Stomach (tissue), 9 donors: ENCODE measurements around the gene SND1. TPM values are rescaled to one million over a fixed set of nuclear protein-coding genes. Genes with fewer than 3 reads are reported as not detected.

ENCODE experiments used
- DNase-seq, 2 donors: peaks; one replicate each; pipeline versions ENCODE4 v3.0.0 to v3.0.0-alpha.2; 2013 to 2019
- H3K27ac ChIP-seq, 5 donors: fragments of 200-600 bp in 4 of 5; sonication (generic) in 4 of 5; one replicate each; pipeline ENCODE4 v1.5.1; 2013 to 2019; ENCODE audit warnings: mild to moderate bottlenecking in 1 of 5, moderate library complexity in 1 of 5
- H3K27me3 ChIP-seq, 3 donors: fragments of 200-600 bp; sonication (generic); one replicate each; pipeline ENCODE4 v1.5.1; 2017 to 2019; ENCODE audit warnings: mixed run types in 1 of 3
- H3K36me3 ChIP-seq, 4 donors: fragments of 200-600 bp; sonication (generic); 1 replicate in 3 of 4; 2 replicates in 1 of 4; pipeline ENCODE4 v1.5.1; 2016 to 2019
- H3K4me1 ChIP-seq, 4 donors: fragments of 200-600 bp; sonication (generic); one replicate each; pipeline ENCODE4 v1.5.1; 2016 to 2019
- H3K4me3 ChIP-seq, 4 donors: fragments of 200-600 bp; sonication (generic) in 3 of 4; one replicate each; pipeline ENCODE4 v1.5.1; 2016 to 2019; ENCODE audit warnings: mild to moderate bottlenecking in 1 of 4
- H3K9me3 ChIP-seq, 4 donors: fragments of 200-600 bp; sonication (generic); one replicate each; pipeline ENCODE4 v1.5.1; 2016 to 2019
- EP300 ChIP-seq: sonication (generic); formaldehyde crosslinking; IDR thresholded peaks from one replicate; pipeline ENCODE4 v1.6.1; 2017; ENCODE audit warnings: antibody characterized with exemption
- POLR2A ChIP-seq, 4 donors: fragments of 450-650 bp; IDR thresholded peaks; one replicate each; pipeline ENCODE4 v1.6.1; 2016; ENCODE audit warnings: antibody characterized with exemption in 4 of 4, control low read depth in 2 of 4, mild to moderate bottlenecking in 1 of 4, moderate library complexity in 1 of 4
- POLR2AphosphoS5 ChIP-seq, 3 donors: sonication (generic); formaldehyde crosslinking; IDR thresholded peaks; one replicate each; pipeline ENCODE4 v1.6.1; 2016; ENCODE audit warnings: antibody characterized with exemption in 3 of 3
- WGBS, 5 donors: extraction: QIAGEN DNeasy Blood & Tissue Kit in 3 of 5; methylation state at CpG; one replicate each; pipeline versions ENCODE4 v1.1.5 to v1.1.7; 2013 to 2018; 5-methylcytosine and 5-hydroxymethylcytosine counted together
- intact Hi-C: fragments of 100-400 bp; cut with DNase I; formaldehyde crosslinking; loops from one replicate; pipeline ENCODE4 v1.15.1; 2023; ENCODE audit warnings: low total_unique reads
- polyA plus RNA-seq, 3 donors: library from polyadenylated mRNA; stranded (reverse); fragments of 200-250 nt; gene quantifications; one replicate each; pipeline ENCODE4 v1.2.3, GENCODE V29; 2013
- total RNA-seq, 5 donors: library from RNA; depleted of rRNA; stranded (reverse); fragments of >200 nt; gene quantifications; one replicate each; pipeline versions ENCODE4 v1.1.0 to v1.2.3, GENCODE V29; 2014 to 2016
- TF ChIP-seq, protein P1 (sequence below), 7 experiments: fragments of 450-650 bp in 4 of 7; fragments of 200-600 bp in 3 of 7; sonication (generic) in 3 of 7; IDR thresholded peaks; one replicate each; pipeline ENCODE4 v1.5.1; 2016 to 2019; ENCODE audit warnings: antibody characterized with exemption in 7 of 7, control low read depth in 2 of 7, mild to moderate bottlenecking in 1 of 7
- donor health status: healthy with polysubstance abuse.
- donor health status: Bipolar disorder and iron deficiency.
- donor health status: healthy.

The SND1 gene
- total and polyA plus RNA-seq, 8 donors = 63.3 to 799 (median 126) TPM

DNA sequence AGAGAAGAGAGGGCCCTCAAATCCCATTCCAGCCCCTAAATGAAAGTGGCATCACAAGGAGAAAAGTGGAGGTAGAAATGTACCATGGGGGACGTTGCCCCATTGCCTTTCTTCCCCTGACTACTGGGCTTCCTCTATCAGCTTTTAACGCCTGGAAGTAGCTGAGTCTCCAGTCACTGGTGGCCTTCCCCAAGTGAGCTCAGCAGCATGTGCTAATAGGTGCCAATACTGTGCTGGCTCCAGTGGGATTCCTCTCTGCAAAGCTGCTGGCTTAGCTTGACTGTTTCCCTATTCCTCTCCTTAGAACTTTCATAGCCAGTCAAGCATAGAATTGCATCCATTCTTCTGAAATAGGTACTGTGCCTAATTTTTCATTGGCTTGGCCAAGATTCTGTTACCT, 346.7 kb downstream of the SND1 start:
- Histone ChIP-seq H3K27me3 (no peaks in the 10 kb centered on the region), H3K9me3 (no peaks in the 10 kb centered on the region), H3K4me1 (peaks cover 0 to 61% (median 26%) of the 10 kb centered on the region in 4 donors), H3K36me3 (peaks cover 0 to 11% (median 3%) of the 10 kb centered on the region in 4 donors), H3K27ac (no peak overlapping the region), H3K4me3 (no peak overlapping the region)
- no peak for TF ChIP-seq POLR2AphosphoS5 (IDR thresholded peaks at IDR 0.05)
- no peak for TF ChIP-seq POLR2A (IDR thresholded peaks at IDR 0.05)
- TF ChIP-seq, protein P1, sequence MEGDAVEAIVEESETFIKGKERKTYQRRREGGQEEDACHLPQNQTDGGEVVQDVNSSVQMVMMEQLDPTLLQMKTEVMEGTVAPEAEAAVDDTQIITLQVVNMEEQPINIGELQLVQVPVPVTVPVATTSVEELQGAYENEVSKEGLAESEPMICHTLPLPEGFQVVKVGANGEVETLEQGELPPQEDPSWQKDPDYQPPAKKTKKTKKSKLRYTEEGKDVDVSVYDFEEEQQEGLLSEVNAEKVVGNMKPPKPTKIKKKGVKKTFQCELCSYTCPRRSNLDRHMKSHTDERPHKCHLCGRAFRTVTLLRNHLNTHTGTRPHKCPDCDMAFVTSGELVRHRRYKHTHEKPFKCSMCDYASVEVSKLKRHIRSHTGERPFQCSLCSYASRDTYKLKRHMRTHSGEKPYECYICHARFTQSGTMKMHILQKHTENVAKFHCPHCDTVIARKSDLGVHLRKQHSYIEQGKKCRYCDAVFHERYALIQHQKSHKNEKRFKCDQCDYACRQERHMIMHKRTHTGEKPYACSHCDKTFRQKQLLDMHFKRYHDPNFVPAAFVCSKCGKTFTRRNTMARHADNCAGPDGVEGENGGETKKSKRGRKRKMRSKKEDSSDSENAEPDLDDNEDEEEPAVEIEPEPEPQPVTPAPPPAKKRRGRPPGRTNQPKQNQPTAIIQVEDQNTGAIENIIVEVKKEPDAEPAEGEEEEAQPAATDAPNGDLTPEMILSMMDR (IDR thresholded peaks at IDR 0.05) = no peak
- TF ChIP-seq EP300 = no peak
- WGBS, 5 donors = 86 to 96% (median 90%) methylated on average over 2 of the region's 2 CpGs
- DNase-seq = no peak
- intact Hi-C loops = no loop called here

DNA sequence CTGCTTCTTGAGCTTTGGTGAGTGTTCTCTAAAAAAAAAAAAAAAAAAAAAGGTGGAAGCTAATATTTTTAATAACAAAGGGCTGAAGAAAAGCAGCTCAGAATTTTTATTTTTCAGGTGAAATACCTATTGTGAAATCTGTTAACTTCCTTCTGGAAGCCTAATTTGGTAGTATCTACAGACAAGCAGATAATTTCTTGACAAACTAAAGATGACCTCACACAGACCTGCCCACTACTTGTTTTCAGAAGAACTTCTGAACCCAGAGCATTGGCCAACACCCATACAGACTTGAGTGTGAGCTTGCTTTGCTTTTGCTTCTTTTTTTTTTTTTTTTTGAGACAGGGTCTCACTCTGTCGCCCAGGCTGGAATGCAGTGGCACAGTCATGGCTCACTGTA, 348.1 kb downstream of the SND1 start:
- 92 to 100% (median 100%) methylated on average over 1 of the region's 1 CpG for WGBS, 5 donors
- no peak for DNase-seq
- Histone ChIP-seq H3K27ac (no peak overlapping the region), H3K36me3 (peaks cover 0 to 5% (median 0%) of the 10 kb centered on the region in 4 donors), H3K4me1 (peaks cover 9 to 68% (median 34%) of the 10 kb centered on the region in 4 donors), H3K9me3 (no peaks in the 10 kb centered on the region), H3K27me3 (no peaks in the 10 kb centered on the region), H3K4me3 (no peak overlapping the region)
- TF ChIP-seq POLR2AphosphoS5 (IDR thresholded peaks at IDR 0.05) = no peak
- TF ChIP-seq EP300 = no peak
- TF ChIP-seq, protein P1 (IDR thresholded peaks at IDR 0.05) = no peak
- no peak for TF ChIP-seq POLR2A (IDR thresholded peaks at IDR 0.05)
- intact Hi-C loops = no loop called here

DNA sequence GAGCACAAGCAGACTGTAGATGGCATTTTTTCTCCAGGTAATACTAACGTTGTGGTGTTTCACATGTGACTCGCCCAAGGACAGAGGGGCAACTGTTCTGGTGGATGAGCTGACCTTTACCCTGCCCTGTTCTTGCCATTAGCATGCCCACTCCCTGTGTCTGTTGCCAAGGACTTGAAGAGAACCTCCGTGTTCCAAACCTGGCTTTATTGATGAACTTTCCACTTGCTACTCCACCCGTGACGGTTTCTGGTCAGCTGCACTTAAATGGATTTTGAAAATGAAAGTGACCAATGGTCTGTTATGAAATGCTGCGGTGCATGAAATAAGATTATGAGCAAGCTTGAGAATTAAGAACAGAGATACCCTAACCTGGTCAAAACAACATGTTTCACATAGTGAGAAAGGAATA, 348.9 kb downstream of the SND1 start:
- H3K36me3 ChIP-seq = peaks cover 0 to 11% (median 0%) of the 10 kb centered on the region in 4 donors
- peak overlapping the region in 1 of 5 donors; percentile 15 for H3K27ac ChIP-seq
- peaks cover 9 to 66% (median 31%) of the 10 kb centered on the region in 4 donors for H3K4me1 ChIP-seq
- WGBS, 5 donors = 67 to 77% (median 68%) methylated on average over 6 of the region's 6 CpGs
- no peaks in the 10 kb centered on the region for H3K9me3 ChIP-seq
- TF ChIP-seq, protein P1 (IDR thresholded peaks at IDR 0.05) = no peak
- no peak for TF ChIP-seq EP300
- no peak for TF ChIP-seq POLR2A (IDR thresholded peaks at IDR 0.05)
- TF ChIP-seq POLR2AphosphoS5 (IDR thresholded peaks at IDR 0.05) = no peak
- no peak for DNase-seq
- intact Hi-C loops = no loop called here
- H3K4me3 ChIP-seq = no peak overlapping the region
- no peaks in the 10 kb centered on the region for H3K27me3 ChIP-seq

DNA sequence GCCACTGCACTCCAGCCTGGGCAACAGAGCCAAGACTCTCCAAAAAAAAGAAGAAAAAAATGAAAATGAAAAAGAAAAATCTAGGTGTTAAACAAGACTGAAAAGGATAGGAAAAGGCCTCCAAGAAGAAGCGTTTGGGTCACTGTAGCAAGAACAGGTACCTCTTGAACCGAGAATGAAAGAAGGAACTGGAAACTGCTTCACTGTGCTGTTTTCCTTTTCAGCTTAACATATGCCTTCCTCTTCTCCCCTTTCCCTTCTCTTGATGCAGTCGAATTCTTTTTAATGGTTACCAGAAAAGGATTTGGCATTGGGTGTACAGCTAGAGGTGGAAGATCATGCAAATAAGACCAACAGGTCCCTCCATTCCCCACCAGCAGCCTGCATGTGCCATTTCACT, 351.2 kb downstream of the SND1 start:
- TF ChIP-seq EP300 (no peak), POLR2AphosphoS5 (IDR thresholded peaks at IDR 0.05) (no peak), POLR2A (IDR thresholded peaks at IDR 0.05) (no peak)
- TF ChIP-seq, protein P1 (IDR thresholded peaks at IDR 0.05) = no peak
- H3K27me3 ChIP-seq = no peaks in the 10 kb centered on the region
- H3K27ac ChIP-seq = no peak overlapping the region
- DNase-seq = no peak
- intact Hi-C loops = no loop called here
- H3K4me1 ChIP-seq = peaks cover 9 to 44% (median 30%) of the 10 kb centered on the region in 4 donors
- H3K9me3 ChIP-seq = no peaks in the 10 kb centered on the region
- H3K4me3 ChIP-seq = no peak overlapping the region
- WGBS, 5 donors = 81 to 91% (median 91%) methylated on average over 3 of the region's 3 CpGs
- peaks cover 0 to 18% (median 2%) of the 10 kb centered on the region in 4 donors for H3K36me3 ChIP-seq
